Endothelial cell of umbilical vein (primary cell): ENCODE data around the gene ENTPD1.

Experiments
- EZH2 ChIP-seq: IDR thresholded peaks from 2 replicates; pipeline ENCODE4 v1.6.1; 2012; ENCODE audit warnings: borderline replicate concordance, low read depth, mild to moderate bottlenecking, moderate library complexity, low read length, inconsistent platforms; ENCODE audit not compliant: severe bottlenecking
- FOS ChIP-seq: IDR thresholded peaks from 2 replicates; pipeline ENCODE4 v1.6.1; 2011; ENCODE audit warnings: mild to moderate bottlenecking, low read length, moderate library complexity, borderline replicate concordance; ENCODE audit not compliant: insufficient read depth
- MYC ChIP-seq: IDR thresholded peaks from one replicate; pipeline ENCODE4 v1.6.1; 2011; ENCODE audit warnings: mild to moderate bottlenecking, low read depth, low read length
- POLR2A ChIP-seq: IDR thresholded peaks from 2 replicates; pipeline ENCODE4 v1.6.1; 2012; ENCODE audit warnings: low read depth, mild to moderate bottlenecking, control low read depth, low read length
- TF ChIP-seq, protein P1 (sequence below), 2 donors: IDR thresholded peaks; 1 replicate in 1 of 2; 2 replicates in 1 of 2; pipeline ENCODE4 v1.5.1; 2011; ENCODE audit warnings: low read length in 2 of 2, mild to moderate bottlenecking in 2 of 2, moderate library complexity in 2 of 2, control low read depth in 1 of 2, inconsistent platforms in 1 of 2, low read depth in 1 of 2; ENCODE audit not compliant: insufficient read depth in 1 of 2; ENCODE audit errors: extremely low read depth in 1 of 2

DNA sequence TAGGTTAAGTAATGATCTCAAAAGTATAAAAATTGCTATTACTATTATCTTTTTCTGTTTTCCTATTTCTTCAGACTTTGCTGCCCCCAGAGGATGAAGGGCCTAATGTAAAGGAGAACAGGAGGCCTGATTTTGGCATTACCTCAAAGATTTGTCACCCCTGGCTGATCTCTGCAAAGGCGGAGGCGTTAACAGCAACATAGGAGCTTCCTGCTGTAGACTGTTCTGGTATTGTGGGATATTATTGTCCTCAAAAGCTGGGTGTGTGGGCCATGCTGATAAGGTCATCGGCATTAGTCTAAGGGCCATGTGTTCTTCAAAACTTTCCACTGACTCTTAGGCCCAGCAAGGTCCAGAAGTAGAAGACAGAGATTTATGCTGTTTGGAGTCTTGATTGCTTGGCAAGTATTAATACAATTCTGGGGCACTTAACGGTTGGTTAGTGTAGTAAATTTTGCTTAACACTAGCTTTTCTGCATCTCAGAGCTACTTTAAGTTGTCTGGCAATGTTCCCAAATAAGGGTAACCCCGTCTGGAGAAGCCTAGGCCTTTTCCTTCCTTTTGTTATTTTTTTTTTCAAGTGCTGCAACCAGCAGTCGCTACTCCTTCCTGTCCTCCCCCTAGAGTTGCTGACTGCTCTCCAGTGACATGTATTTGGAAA is 14.0 kb upstream of the ENTPD1 start:
- TF ChIP-seq, protein P1, sequence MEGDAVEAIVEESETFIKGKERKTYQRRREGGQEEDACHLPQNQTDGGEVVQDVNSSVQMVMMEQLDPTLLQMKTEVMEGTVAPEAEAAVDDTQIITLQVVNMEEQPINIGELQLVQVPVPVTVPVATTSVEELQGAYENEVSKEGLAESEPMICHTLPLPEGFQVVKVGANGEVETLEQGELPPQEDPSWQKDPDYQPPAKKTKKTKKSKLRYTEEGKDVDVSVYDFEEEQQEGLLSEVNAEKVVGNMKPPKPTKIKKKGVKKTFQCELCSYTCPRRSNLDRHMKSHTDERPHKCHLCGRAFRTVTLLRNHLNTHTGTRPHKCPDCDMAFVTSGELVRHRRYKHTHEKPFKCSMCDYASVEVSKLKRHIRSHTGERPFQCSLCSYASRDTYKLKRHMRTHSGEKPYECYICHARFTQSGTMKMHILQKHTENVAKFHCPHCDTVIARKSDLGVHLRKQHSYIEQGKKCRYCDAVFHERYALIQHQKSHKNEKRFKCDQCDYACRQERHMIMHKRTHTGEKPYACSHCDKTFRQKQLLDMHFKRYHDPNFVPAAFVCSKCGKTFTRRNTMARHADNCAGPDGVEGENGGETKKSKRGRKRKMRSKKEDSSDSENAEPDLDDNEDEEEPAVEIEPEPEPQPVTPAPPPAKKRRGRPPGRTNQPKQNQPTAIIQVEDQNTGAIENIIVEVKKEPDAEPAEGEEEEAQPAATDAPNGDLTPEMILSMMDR (IDR thresholded peaks at IDR 0.05; ENCODE audit: extremely low read depth in 1 of 2, insufficient read depth in 1 of 2, low read depth in 1 of 2, low read length in 2 of 2): peak; percentile 41 to 58
- TF ChIP-seq FOS: no peak
- no peak for TF ChIP-seq EZH2
- no peak for TF ChIP-seq MYC
- TF ChIP-seq POLR2A: no peak
